H1 (cell line): ENCODE data around the gene TRPM6. TPM values are rescaled to one million over a fixed set of nuclear protein-coding genes. Genes with fewer than 3 reads are reported as not detected.

Experiments used
- CTCF ChIA-PET: fragments of 300-600 bp; sonication (Branson Sonifier 250); formaldehyde crosslinking; loops from one replicate; lab custom pipeline; 2021; ENCODE audit not compliant: partially characterized antibody; lab: Charles Lee
- POLR2A ChIA-PET: fragments of 300-600 bp; sonication (Branson Sonifier 250); formaldehyde crosslinking; loops from one replicate; lab custom pipeline; 2021; ENCODE audit warnings: inconsistent platforms; ENCODE audit not compliant: partially characterized antibody; lab: Charles Lee
- DNase-seq, 2 experiments: peaks; one replicate each; pipeline versions ENCODE4 v3.0.0 to v3.0.0-alpha.2; 2010 to 2022; ENCODE audit warnings: low spot score in 2 of 2, low read depth in 1 of 2, mixed read lengths in 1 of 2
- FAIRE-seq: peaks from 2 replicates; lab custom pipeline; 2011; peaks lifted over from hg19 to GRCh38; lab: Jason Lieb, UNC
- H2AFZ ChIP-seq: 2 replicates; pipeline ENCODE4 v1.8.1; 2012; ENCODE audit warnings: low read length, inconsistent platforms
- H2AK5ac ChIP-seq: 2 replicates; pipeline ENCODE4 v1.6.1; 2013; ENCODE audit warnings: low read depth, low read length
- H2BK120ac ChIP-seq: replicated peaks from 2 replicates; pipeline ENCODE3; 2013; ENCODE audit warnings: low read depth, low read length, inconsistent platforms
- H2BK12ac ChIP-seq: 2 replicates; pipeline ENCODE4 v1.6.1; 2013; ENCODE audit warnings: low read depth, low read length
- H2BK15ac ChIP-seq: 2 replicates; pipeline ENCODE4 v1.6.1; 2013; ENCODE audit warnings: low read length
- H2BK20ac ChIP-seq: 2 replicates; pipeline ENCODE4 v1.6.1; 2013; ENCODE audit warnings: low read length
- H2BK5ac ChIP-seq: 2 replicates; pipeline ENCODE4 v1.6.1; 2013; ENCODE audit warnings: low read depth, low read length
- H3K14ac ChIP-seq: 2 replicates; pipeline ENCODE4 v1.6.1; 2013; ENCODE audit warnings: inconsistent platforms; ENCODE audit not compliant: insufficient read length
- H3K18ac ChIP-seq: 2 replicates; pipeline ENCODE4 v1.6.1; 2013; ENCODE audit warnings: low read length; ENCODE audit errors: extremely low read depth
- H3K23ac ChIP-seq: 2 replicates; pipeline ENCODE4 v1.6.1; 2013; ENCODE audit warnings: inconsistent platforms; ENCODE audit not compliant: insufficient read length
- H3K23me2 ChIP-seq: 2 replicates; pipeline ENCODE4 v1.6.1; 2013; ENCODE audit warnings: low read depth, low read length
- H3K27ac ChIP-seq: 2 replicates; pipeline ENCODE4 v1.6.1; 2011; ENCODE audit warnings: low read depth, low read length, inconsistent platforms
- H3K27me3 ChIP-seq, 4 experiments: replicated peaks in 1 of 4; 1 replicate in 1 of 4; 2 replicates in 3 of 4; pipeline versions ENCODE4 v1.6.1 to v1.8.1; 2011 to 2013; ENCODE audit warnings: low read length in 3 of 4, mild to moderate bottlenecking in 3 of 4, inconsistent platforms in 2 of 4, mixed read lengths in 2 of 4, moderate library complexity in 1 of 4; ENCODE audit not compliant: control insufficient read depth in 3 of 4, insufficient read depth in 3 of 4; ENCODE audit errors: extremely low read depth in 1 of 4
- H3K36me3 ChIP-seq, 4 experiments: 2 replicates each; pipeline versions ENCODE4 v1.6.1 to v1.8.1; 2011 to 2013; ENCODE audit warnings: mild to moderate bottlenecking in 4 of 4, low read length in 3 of 4, moderate library complexity in 2 of 4, control low read depth in 1 of 4, inconsistent platforms in 1 of 4; ENCODE audit not compliant: insufficient read depth in 4 of 4, control insufficient read depth in 2 of 4
- H3K4ac ChIP-seq: replicated peaks from 2 replicates; pipeline ENCODE3; 2013; ENCODE audit warnings: low read length, low read depth, mixed read lengths, inconsistent platforms; ENCODE audit not compliant: insufficient read length
- H3K4me1 ChIP-seq, 4 experiments: replicated peaks in 1 of 4; 1 replicate in 1 of 4; 2 replicates in 3 of 4; pipeline versions ENCODE4 v1.6.1 to v1.8.1; 2011 to 2013; ENCODE audit warnings: low read length in 3 of 4, inconsistent platforms in 2 of 4, mixed read lengths in 1 of 4; ENCODE audit not compliant: insufficient read depth in 4 of 4, control insufficient read depth in 3 of 4
- H3K4me2 ChIP-seq, 2 experiments: 2 replicates each; pipeline versions ENCODE4 v1.6.1 to v1.8.1; 2011 to 2013; ENCODE audit warnings: low read depth in 2 of 2, low read length in 2 of 2, control low read depth in 1 of 2, inconsistent platforms in 1 of 2, mild to moderate bottlenecking in 1 of 2; ENCODE audit not compliant: insufficient read depth in 1 of 2
- H3K4me3 ChIP-seq, 4 experiments: fragments of 200-600, 300-600 bp in 1 of 4; sonication (generic), shearing (Covaris generic), sonication (Bioruptor Twin) in 1 of 4; 2 replicates each; pipeline versions ENCODE4 v1.5.1 to v1.8.1; 2011 to 2016; ENCODE audit warnings: low read length in 4 of 4, low read depth in 3 of 4, control low read depth in 2 of 4, inconsistent platforms in 2 of 4, mild to moderate bottlenecking in 2 of 4, mixed read lengths in 1 of 4, moderate library complexity in 1 of 4; ENCODE audit not compliant: insufficient read depth in 2 of 4; ENCODE audit errors: extremely low read depth in 1 of 4
- H3K56ac ChIP-seq: replicated peaks from 2 replicates; pipeline ENCODE3; 2013; ENCODE audit warnings: low read depth, mild to moderate bottlenecking, mixed read lengths, low read length, inconsistent platforms; ENCODE audit not compliant: insufficient read length
- H3K79me1 ChIP-seq: 2 replicates; pipeline ENCODE4 v1.6.1; 2013; ENCODE audit warnings: low read depth, low read length, control low read depth
- H3K79me2 ChIP-seq, 2 experiments: 2 replicates each; pipeline versions ENCODE4 v1.6.1 to v1.8.1; 2012 to 2013; ENCODE audit warnings: low read length in 2 of 2, mild to moderate bottlenecking in 2 of 2, inconsistent platforms in 1 of 2; ENCODE audit not compliant: insufficient read depth in 2 of 2, control insufficient read depth in 1 of 2
- H3K9ac ChIP-seq, 4 experiments: replicated peaks in 1 of 4; 1 replicate in 1 of 4; 2 replicates in 3 of 4; pipeline versions ENCODE4 v1.6.1 to v1.8.1; 2011 to 2013; ENCODE audit warnings: low read depth in 3 of 4, low read length in 3 of 4, control low read depth in 2 of 4, mild to moderate bottlenecking in 2 of 4, moderate library complexity in 2 of 4, inconsistent platforms in 1 of 4; ENCODE audit errors: extremely low read depth in 1 of 4
- H3K9me3 ChIP-seq, 2 experiments: 2 replicates each; pipeline versions ENCODE4 v1.6.1 to v1.8.1; 2012 to 2013; ENCODE audit warnings: mild to moderate bottlenecking in 2 of 2, moderate library complexity in 2 of 2, control low read depth in 1 of 2, inconsistent platforms in 1 of 2, low read depth in 1 of 2, low read length in 1 of 2, mixed read lengths in 1 of 2; ENCODE audit not compliant: insufficient read depth in 2 of 2
- H4K20me1 ChIP-seq, 2 experiments: replicated peaks in 1 of 2; 2 replicates each; pipeline versions ENCODE3 to v1.8.1; 2011 to 2013; ENCODE audit warnings: inconsistent platforms in 2 of 2, low read length in 2 of 2, mild to moderate bottlenecking in 1 of 2; ENCODE audit not compliant: insufficient read depth in 2 of 2, control insufficient read depth in 1 of 2
- H4K5ac ChIP-seq: 2 replicates; pipeline ENCODE4 v1.6.1; 2013; ENCODE audit warnings: low read length, low read depth, mixed read lengths, inconsistent platforms; ENCODE audit not compliant: insufficient read length
- H4K8ac ChIP-seq: 2 replicates; pipeline ENCODE4 v1.8.0; 2013; ENCODE audit warnings: mild to moderate bottlenecking, moderate library complexity, low read length, inconsistent platforms; ENCODE audit not compliant: insufficient read depth; ENCODE audit errors: extremely low read depth
- H4K91ac ChIP-seq: replicated peaks from 2 replicates; pipeline ENCODE3; 2013; ENCODE audit warnings: low read length, mixed read lengths, inconsistent platforms; ENCODE audit not compliant: insufficient read length
- ATF2 ChIP-seq: IDR thresholded peaks from 2 replicates; pipeline ENCODE4 v1.6.1; 2012; ENCODE audit warnings: low read length, inconsistent platforms
- CBX5 ChIP-seq: fragments of 300-800, 300-1000 bp; sonication (generic); IDR thresholded peaks from 2 replicates; pipeline ENCODE4 v1.7.1; 2016; ENCODE audit warnings: antibody characterized with exemption, low read length, low read depth
- FOSL1 ChIP-seq: IDR thresholded peaks from 2 replicates; pipeline ENCODE4 v1.6.1; 2011; ENCODE audit warnings: mild to moderate bottlenecking, low read depth, low read length, moderate library complexity; ENCODE audit not compliant: insufficient read depth
- HDAC2 ChIP-seq, 2 experiments: fragments of 300-600 bp in 1 of 2; sonication (generic) in 1 of 2; IDR thresholded peaks; 2 replicates each; pipeline ENCODE4 v1.6.1; 2011 to 2012; ENCODE audit warnings: low read depth in 2 of 2, low read length in 2 of 2, mild to moderate bottlenecking in 2 of 2, moderate library complexity in 2 of 2, borderline replicate concordance in 1 of 2, inconsistent platforms in 1 of 2
- HDAC6 ChIP-seq: IDR thresholded peaks from one replicate; pipeline ENCODE4 v1.7.1; 2012; ENCODE audit warnings: low read depth, mild to moderate bottlenecking, inconsistent platforms, low read length, moderate library complexity
- KDM1A ChIP-seq: fragments of 200-600, 300-600 bp; sonication (generic); IDR thresholded peaks from 2 replicates; pipeline ENCODE4 v1.7.1; 2016; ENCODE audit warnings: mild to moderate bottlenecking, low read length, borderline replicate concordance
- MAFK ChIP-seq: IDR thresholded peaks from 2 replicates; pipeline ENCODE4 v1.6.1; 2012; ENCODE audit warnings: low read depth, mild to moderate bottlenecking, improper control_type of control experiment, low read length
- POLR2A ChIP-seq, 2 experiments: IDR thresholded peaks; 1 replicate in 1 of 2; 2 replicates in 1 of 2; pipeline ENCODE4 v1.6.1; 2011; ENCODE audit warnings: low read depth in 2 of 2, low read length in 2 of 2, mild to moderate bottlenecking in 2 of 2; ENCODE audit errors: control extremely low read depth in 1 of 2
- POU5F1 ChIP-seq: IDR thresholded peaks from 2 replicates; pipeline ENCODE4 v1.6.1; 2011; ENCODE audit warnings: low read depth, mild to moderate bottlenecking, low read length, moderate library complexity
- RXRA ChIP-seq: IDR thresholded peaks from 2 replicates; pipeline ENCODE4 v1.6.1; 2011; ENCODE audit warnings: low read depth, mild to moderate bottlenecking, low read length, moderate library complexity; ENCODE audit not compliant: insufficient read depth
- SIX5 ChIP-seq: IDR thresholded peaks from 2 replicates; pipeline ENCODE4 v1.6.1; 2011; ENCODE audit warnings: mild to moderate bottlenecking, low read depth, low read length
- SP1 ChIP-seq: IDR thresholded peaks from 2 replicates; pipeline ENCODE4 v1.6.1; 2011; ENCODE audit warnings: low read depth, low read length
- WGBS, 2 experiments: shearing (Covaris generic) in 1 of 2; methylation state at CpG; one replicate each; pipeline versions ENCODE4 v1.1.6 to v1.1.7; 2013 to 2015; ENCODE audit warnings: low lambda C conversion rate in 2 of 2, mixed read lengths in 2 of 2, inconsistent platforms in 1 of 2, low coverage in 1 of 2, missing lambda C conversion rate in 1 of 2; ENCODE audit not compliant: insufficient replicate concordance in 2 of 2, insufficient coverage in 1 of 2, insufficient read length in 1 of 2; ENCODE audit errors: extremely low coverage in 1 of 2, missing lambda C conversion rate in 1 of 2; 5-methylcytosine and 5-hydroxymethylcytosine counted together
- polyA plus RNA-seq, 7 experiments: library from polyadenylated mRNA; depleted of rRNA in 3 of 7; stranded (reverse) in 5 of 7; unstranded in 2 of 7; fragments of >200 nt in 5 of 7; fragments of 200-250 nt in 2 of 7; gene quantifications; 1 replicate in 5 of 7; 2 replicates in 1 of 7; 4 replicates in 1 of 7; pipeline versions ENCODE4 v1.2.1 to v1.2.3, GENCODE V29; 2011 to 2013; ENCODE audit warnings: missing spikeins in 2 of 7, mixed read lengths in 2 of 7
- total RNA-seq: library from RNA; stranded (reverse); fragmentation: NEBNext Ultra II Directional; extraction: Animal tissue kit (Norgen Biotek cat#: 25700); gene quantifications from 2 replicates; pipeline ENCODE4 v1.2.1, GENCODE V29; 2021

TRPM6 gene
- total and polyA plus RNA-seq, 2 of the 8 experiments (the other 6 are each of a cell fraction or from before 2014, with no cell fraction given) = 0.45 to 1.5 TPM

GRCh38 chr9:74935008-74935407 lies 47.3 kb upstream of the TRPM6 start:
- Histone ChIP-seq H3K27me3 (no peaks in the 10 kb centered on the region), H3K79me2 (no peaks in the 10 kb centered on the region), H3K9me3 (peaks cover 4 to 8% of the 10 kb centered on the region in 2 experiments), H3K18ac (no peak overlapping the region), H3K4me1 (no peaks in the 10 kb centered on the region), H3K23me2 (no peaks in the 10 kb centered on the region), H4K5ac (no peak overlapping the region), H2AK5ac (no peak overlapping the region), H2BK20ac (no peak overlapping the region), H3K23ac (no peak overlapping the region), H3K9ac (no peak overlapping the region), H3K27ac (no peak overlapping the region), H2BK12ac (no peak overlapping the region), H2BK5ac (no peak overlapping the region), H3K14ac (no peak overlapping the region), H4K91ac (no peak overlapping the region), H3K4me3 (no peak overlapping the region), H3K4ac (no peak overlapping the region), H3K4me2 (no peak overlapping the region), H4K20me1 (no peaks in the 10 kb centered on the region), H3K36me3 (no peaks in the 10 kb centered on the region; a peak in 1 of 8 replicates), H2AFZ (no peak overlapping the region), H3K56ac (no peak overlapping the region), H2BK120ac (no peak overlapping the region), H3K79me1 (no peaks in the 10 kb centered on the region), H2BK15ac (no peak overlapping the region), H4K8ac (no peak overlapping the region)
- no peak for FAIRE-seq
- no peak for DNase-seq
- WGBS, 2 experiments = 84% methylated on average over 8 of the region's 8 CpGs; no CpG with 5 or more reads in 1 of the 2 experiments
- ChIA-PET POLR2A (no interaction called here), CTCF (no interaction called here)
- TF ChIP-seq KDM1A = no peak
- TF ChIP-seq SIX5 = no peak
- TF ChIP-seq CBX5 = no peak
- no peak for TF ChIP-seq POLR2A (IDR thresholded peaks at IDR 0.05; ENCODE audit: control extremely low read depth in 1 of 2, low read depth in 2 of 2, low read length in 2 of 2)
- no peak for TF ChIP-seq SP1
- no peak for TF ChIP-seq HDAC2 (IDR thresholded peaks at IDR 0.05; ENCODE audit: borderline replicate concordance in 1 of 2, low read depth in 2 of 2, low read length in 2 of 2)
- no peak for TF ChIP-seq MAFK
- TF ChIP-seq RXRA = no peak
- no peak for TF ChIP-seq ATF2
- no peak for TF ChIP-seq POU5F1
- no peak for TF ChIP-seq HDAC6
- no peak for TF ChIP-seq FOSL1
